Natural killer cell (primary cell): ENCODE data around the gene PLEKHA6. TPM values are rescaled to one million over a fixed set of nuclear protein-coding genes. Genes with fewer than 3 reads are reported as not detected.
A peak's percentile ranks its signal among the peaks of the same experiment; 100 is the strongest.

Source experiments
- ATAC-seq, 3 donors: fragments of 150-1000 bp in 2 of 3; fragments of 200-7000 bp in 1 of 3; cut with Tn5 transposase; 1 replicate in 1 of 3; 2 replicates in 2 of 3; pipeline ENCODE4 v1.10.0; 2021; ENCODE audit warnings: mild to moderate bottlenecking in 2 of 3, moderate library complexity in 2 of 3
- DNase-seq, 2 donors: peaks; one replicate each; pipeline versions ENCODE4 v3.0.0 to v3.0.0-alpha.2; 2013 to 2021; ENCODE audit warnings: mixed read lengths in 1 of 2
- H3K27ac ChIP-seq: one replicate; pipeline ENCODE4 v1.5.1; 2013; ENCODE audit warnings: mild to moderate bottlenecking, low read length
- H3K27me3 ChIP-seq: one replicate; pipeline ENCODE4 v1.6.1; 2013; ENCODE audit warnings: low read length; ENCODE audit not compliant: control insufficient read depth, insufficient read depth
- H3K36me3 ChIP-seq: one replicate; pipeline ENCODE4 v1.6.1; 2013; ENCODE audit warnings: low read length; ENCODE audit not compliant: control insufficient read depth, insufficient read depth
- H3K4me1 ChIP-seq: one replicate; pipeline ENCODE4 v1.6.1; 2013; ENCODE audit warnings: low read length; ENCODE audit not compliant: control insufficient read depth, insufficient read depth
- H3K4me3 ChIP-seq: one replicate; pipeline ENCODE4 v1.5.1; 2013; ENCODE audit warnings: low read length
- H3K9me3 ChIP-seq: one replicate; pipeline ENCODE4 v1.6.1; 2013; ENCODE audit warnings: low read length; ENCODE audit not compliant: control insufficient read depth, insufficient read depth
- H3K27ac Mint-ChIP-seq, 2 donors: one replicate each; pipeline ENCODE4 v1.8.0; 2022; ENCODE audit warnings: mild to moderate bottlenecking in 2 of 2, mixed read lengths in 2 of 2, moderate library complexity in 1 of 2
- H3K27me3 Mint-ChIP-seq, 2 donors: one replicate each; pipeline ENCODE4 v1.8.0; 2022; ENCODE audit warnings: low read depth in 2 of 2, mixed read lengths in 2 of 2
- H3K36me3 Mint-ChIP-seq: one replicate; pipeline ENCODE4 v1.8.0; 2022; ENCODE audit warnings: mixed read lengths
- H3K4me1 Mint-ChIP-seq, 2 donors: one replicate each; pipeline ENCODE4 v1.8.0; 2022; ENCODE audit warnings: mixed read lengths in 2 of 2
- H3K4me3 Mint-ChIP-seq: one replicate; pipeline ENCODE4 v1.8.0; 2022; ENCODE audit warnings: mild to moderate bottlenecking, moderate library complexity, mixed read lengths
- H3K9me3 Mint-ChIP-seq, 2 donors: one replicate each; pipeline ENCODE4 v1.8.0; 2022; ENCODE audit warnings: mixed read lengths in 2 of 2
- CTCF ChIP-seq: fragments of 200-600 bp; IDR thresholded peaks from one replicate; pipeline ENCODE4 v1.8.0; 2022; ENCODE audit warnings: antibody characterized with exemption
- WGBS: methylation state at CpG from one replicate; pipeline ENCODE4 v1.1.7; 2013; ENCODE audit warnings: missing lambda C conversion rate; ENCODE audit not compliant: insufficient coverage; 5-methylcytosine and 5-hydroxymethylcytosine counted together
- intact Hi-C: fragments of 100-400 bp; cut with micrococcal nuclease; formaldehyde crosslinking; loops from one replicate; pipeline ENCODE4 v1.14.2; 2022
- total RNA-seq, 4 donors: library from RNA; stranded (reverse); fragments of 120-200 nt in 1 of 4; gene quantifications; one replicate each; pipeline versions ENCODE4 v1.2.3 to v1.2.4, GENCODE V29; 2013 to 2022

PLEKHA6 gene
- total RNA-seq, 3 donors from 2014 or later (not counting 1 experiment from before 2014, with no cell fraction given), result 0.10 to 0.43 (median 0.16) TPM

GRCh38 chr1:204400882-204401510 lies 41.3 kb upstream of the PLEKHA6 start:
- Histone ChIP-seq H3K4me3 (no peak overlapping the region), H3K9me3 (no peaks in the 10 kb centered on the region), H3K27ac (no peak overlapping the region), H3K27me3 (no peaks in the 10 kb centered on the region), H3K4me1 (peaks cover under 1% of the 10 kb centered on the region), H3K36me3 (peaks cover 80% of the 10 kb centered on the region)
- Mint-ChIP-seq H3K27ac (peak overlapping the region; percentile 66 to 69), H3K36me3 (peaks cover 22% of the 10 kb centered on the region), H3K27me3 (no peaks in the 10 kb centered on the region), H3K9me3 (no peaks in the 10 kb centered on the region), H3K4me3 (no peak overlapping the region), H3K4me1 (peaks cover 15 to 26% of the 10 kb centered on the region in 2 donors)
- DNase-seq (no peak), ATAC-seq (no peak)
- 93% methylated on average over 3 of the region's 6 CpGs for WGBS
- TF ChIP-seq CTCF, result no peak
- intact Hi-C loops, result no loop called here

- Mint-ChIP-seq H3K4me3 (no peak overlapping the region), H3K36me3 (peaks cover 22% of the 10 kb centered on the region), H3K27ac (peak overlapping the region; percentile 65 to 66), H3K9me3 (no peaks in the 10 kb centered on the region), H3K4me1 (peaks cover 7% of the 10 kb centered on the region in 2 donors), H3K27me3 (no peaks in the 10 kb centered on the region)
- Histone ChIP-seq H3K36me3 (peaks cover 55% of the 10 kb centered on the region), H3K9me3 (no peaks in the 10 kb centered on the region), H3K4me3 (no peak overlapping the region), H3K4me1 (no peaks in the 10 kb centered on the region), H3K27me3 (no peaks in the 10 kb centered on the region), H3K27ac (peak overlapping the region; percentile 8)
- DNase-seq, result peak in 1 of 2 donors; percentile 85
- 79% methylated on average over 6 of the region's 7 CpGs for WGBS
- peak; percentile 84 for TF ChIP-seq CTCF
- intact Hi-C loops, result loop anchor here (1.0 kb wide), 1 partner anchor 236 kb away; no protein-coding TSS in a partner anchor
- peak; percentile 74 to 92 (median 91) for ATAC-seq
Observed at GRCh38 chr1:204398197-204399125, 38.7 kb upstream of the PLEKHA6 start.

GRCh38 chr1:204396015-204396583 lies 36.4 kb upstream of the PLEKHA6 start:
- peaks cover 17% of the 10 kb centered on the region for H3K36me3 Mint-ChIP-seq
- no peaks in the 10 kb centered on the region for H3K9me3 ChIP-seq
- peaks cover 6% of the 10 kb centered on the region in 2 donors for H3K4me1 Mint-ChIP-seq
- H3K9me3 Mint-ChIP-seq, result no peaks in the 10 kb centered on the region
- no peak for ATAC-seq
- intact Hi-C loops, result no loop called here
- H3K27me3 Mint-ChIP-seq, result no peaks in the 10 kb centered on the region
- no peak overlapping the region for H3K27ac ChIP-seq
- H3K4me1 ChIP-seq, result no peaks in the 10 kb centered on the region
- WGBS, result 83% methylated on average over 4 of the region's 4 CpGs
- TF ChIP-seq CTCF, result no peak
- H3K4me3 Mint-ChIP-seq, result no peak overlapping the region
- H3K4me3 ChIP-seq, result no peak overlapping the region
- H3K36me3 ChIP-seq, result peaks cover 32% of the 10 kb centered on the region
- no peaks in the 10 kb centered on the region for H3K27me3 ChIP-seq
- peak overlapping the region; percentile 27 to 34 for H3K27ac Mint-ChIP-seq
- DNase-seq, result no peak
